ENCODE data around the gene CFAP299.
"Not testable (repeated sequence)": the region's sequence is repeated elsewhere in the genome, so short reads cannot be mapped to it uniquely, and the experiment has no call there.

CFAP299 gene

DNA sequence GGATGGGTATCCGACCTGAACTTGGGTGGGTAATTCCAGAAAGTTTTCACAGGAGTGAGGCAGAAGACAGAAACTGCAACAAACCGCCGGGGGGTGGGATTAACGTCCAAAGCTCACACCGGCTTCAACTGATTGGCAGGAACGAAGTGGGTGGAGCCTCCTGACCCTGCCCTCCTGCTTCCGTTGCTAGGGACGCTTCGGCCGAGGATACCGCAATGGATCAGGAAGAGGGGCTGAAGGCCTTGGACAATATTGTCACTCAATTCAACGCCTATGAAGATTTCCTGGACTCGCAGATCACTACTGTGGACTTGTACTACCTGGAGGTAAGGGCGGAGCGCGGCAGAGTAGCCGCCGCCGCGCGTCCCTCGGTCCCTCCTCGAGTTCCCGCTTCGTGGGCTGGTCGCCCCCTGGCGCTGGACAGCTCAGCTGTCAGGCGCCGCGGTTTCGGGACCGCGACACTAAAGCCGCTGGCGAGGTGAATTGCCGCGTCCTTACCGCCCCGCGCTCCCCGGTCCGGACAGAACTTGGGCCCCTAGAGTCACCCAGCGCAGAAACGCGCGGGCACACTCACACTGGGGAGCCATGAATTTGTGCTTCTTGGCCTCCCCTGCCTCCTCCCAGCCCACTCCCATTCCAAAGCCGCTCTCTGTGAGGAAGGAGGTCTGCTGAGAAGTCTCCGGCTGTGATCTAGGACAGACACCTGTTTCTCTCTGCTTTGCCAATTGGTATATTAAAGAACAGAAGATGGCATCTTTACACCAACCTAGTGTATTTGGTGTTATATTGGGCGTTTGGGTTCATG lies at the start of gene CFAP299:
Gene CFAP299, plus strand, starts transcription at position 177 of the 805 bp plus-strand sequence.
- no peak for DNase-seq

DNA sequence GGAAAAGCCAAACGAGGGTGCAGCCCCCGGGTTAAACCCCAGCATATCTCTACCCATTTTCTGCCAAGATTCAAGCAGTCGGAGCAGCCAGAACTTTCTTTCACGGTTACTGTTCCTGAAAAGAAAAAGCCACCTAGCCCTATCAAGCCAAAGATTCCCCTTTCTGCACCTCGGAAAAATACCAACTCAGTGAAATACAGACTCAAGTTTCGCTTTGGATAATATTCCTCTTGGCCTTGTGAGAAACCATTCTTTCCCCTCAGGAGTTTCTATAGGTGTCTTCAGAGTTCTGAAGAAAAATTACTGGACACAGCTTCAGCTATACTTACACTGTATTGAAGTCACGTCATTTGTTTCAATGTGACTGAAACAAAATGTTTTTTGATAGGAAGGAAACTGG lies 49.1 kb upstream of the CFAP299 start:
- DNase-seq = no peak

DNA sequence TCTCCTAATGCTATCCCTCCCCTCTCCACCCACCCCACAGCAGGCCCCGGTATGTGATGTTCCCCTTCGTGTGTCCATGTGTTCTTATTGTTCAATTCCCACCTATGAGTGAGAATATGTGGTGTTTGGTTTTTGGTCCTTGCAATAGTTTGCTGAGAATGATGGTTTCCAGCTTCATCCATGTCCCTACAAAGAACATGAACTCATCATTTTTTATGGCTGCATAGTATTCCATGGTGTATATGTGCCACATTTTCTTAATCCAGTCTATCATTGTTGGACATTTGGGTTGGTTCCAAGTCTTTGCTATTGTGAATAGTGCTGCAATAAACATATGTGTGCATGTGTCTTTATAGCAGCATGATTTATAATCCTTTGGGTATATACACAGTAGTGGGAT lies 44.9 kb upstream of the CFAP299 start:
- not testable (repeated sequence) for DNase-seq

DNA sequence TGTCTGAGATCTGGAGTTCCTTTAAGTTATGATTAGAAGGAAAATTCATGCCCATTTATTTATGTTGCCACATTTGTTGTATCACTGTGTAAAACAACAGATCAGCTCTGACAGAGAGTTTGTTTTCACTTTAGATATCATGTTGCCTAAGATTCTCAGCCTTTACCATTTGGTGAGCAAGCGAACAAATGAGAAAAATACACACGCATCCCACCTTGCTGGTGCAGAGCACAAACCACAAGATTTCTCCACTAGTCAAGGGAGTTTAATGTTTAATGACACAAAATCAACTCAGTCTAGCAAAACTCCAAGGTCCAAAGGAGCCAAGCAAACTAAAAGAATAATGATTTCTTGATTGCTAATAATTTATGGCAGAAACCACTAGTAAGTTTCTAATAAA lies 41.3 kb upstream of the CFAP299 start:
- no peak for DNase-seq

DNA sequence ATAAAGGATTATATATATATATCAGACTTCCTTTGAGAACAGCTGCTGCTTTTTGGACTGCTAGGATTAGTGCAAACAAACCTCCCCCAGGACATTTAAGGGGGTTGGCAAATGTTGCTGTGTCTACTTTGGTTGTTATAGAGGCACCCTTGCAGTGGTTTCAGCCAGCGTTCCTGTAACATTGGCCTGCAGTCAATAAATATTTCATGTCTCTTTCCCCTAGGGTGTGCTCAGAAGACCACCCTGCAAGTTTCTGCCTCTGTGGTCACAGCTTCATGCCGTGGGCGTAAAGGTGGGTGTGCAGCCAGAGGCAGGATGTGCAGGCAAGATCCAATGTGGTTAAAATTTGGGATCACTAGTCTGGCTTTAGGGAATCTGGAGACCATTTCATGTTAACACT lies 40.2 kb upstream of the CFAP299 start:
- no peak for DNase-seq

DNA sequence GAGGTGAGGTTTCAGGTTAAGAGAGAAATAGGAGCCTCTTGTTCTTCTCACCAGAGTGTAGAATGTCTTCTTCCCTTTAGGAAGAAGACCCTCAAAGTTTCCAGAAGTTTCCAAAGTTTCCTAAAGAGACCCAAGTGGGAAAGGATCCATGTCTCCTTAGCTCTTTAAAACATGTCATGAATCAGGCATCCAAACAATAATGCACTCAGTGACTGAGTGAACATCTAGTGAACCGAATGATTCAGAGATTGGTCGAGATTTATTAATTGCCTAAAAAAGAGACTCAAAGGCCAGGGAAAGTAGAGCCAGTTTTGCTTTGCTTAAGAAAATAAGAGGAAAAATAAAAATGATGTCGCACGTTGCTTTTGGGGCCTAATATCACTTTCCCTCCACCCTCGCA lies 39.7 kb upstream of the CFAP299 start:
- DNase-seq = no peak

DNA sequence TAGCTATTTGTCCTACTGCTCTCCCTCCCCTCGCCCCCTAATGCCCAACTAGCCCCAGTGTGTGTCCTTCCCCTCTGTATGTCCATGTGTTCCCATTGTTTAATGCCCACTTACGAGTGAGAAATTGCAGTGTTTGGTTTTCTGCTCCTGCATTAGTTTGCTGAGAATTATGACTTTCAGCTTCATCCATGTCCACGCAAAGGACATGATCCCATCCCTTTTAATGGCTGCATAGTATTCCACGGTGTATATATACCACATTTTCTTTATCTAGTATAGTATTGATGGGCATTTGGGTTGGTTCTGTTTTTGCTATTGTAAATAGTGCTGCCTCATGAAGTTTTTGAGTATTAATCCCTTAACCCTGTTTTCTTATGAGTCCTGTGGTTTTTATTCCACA lies 33.6 kb upstream of the CFAP299 start:
- no peak for DNase-seq

DNA sequence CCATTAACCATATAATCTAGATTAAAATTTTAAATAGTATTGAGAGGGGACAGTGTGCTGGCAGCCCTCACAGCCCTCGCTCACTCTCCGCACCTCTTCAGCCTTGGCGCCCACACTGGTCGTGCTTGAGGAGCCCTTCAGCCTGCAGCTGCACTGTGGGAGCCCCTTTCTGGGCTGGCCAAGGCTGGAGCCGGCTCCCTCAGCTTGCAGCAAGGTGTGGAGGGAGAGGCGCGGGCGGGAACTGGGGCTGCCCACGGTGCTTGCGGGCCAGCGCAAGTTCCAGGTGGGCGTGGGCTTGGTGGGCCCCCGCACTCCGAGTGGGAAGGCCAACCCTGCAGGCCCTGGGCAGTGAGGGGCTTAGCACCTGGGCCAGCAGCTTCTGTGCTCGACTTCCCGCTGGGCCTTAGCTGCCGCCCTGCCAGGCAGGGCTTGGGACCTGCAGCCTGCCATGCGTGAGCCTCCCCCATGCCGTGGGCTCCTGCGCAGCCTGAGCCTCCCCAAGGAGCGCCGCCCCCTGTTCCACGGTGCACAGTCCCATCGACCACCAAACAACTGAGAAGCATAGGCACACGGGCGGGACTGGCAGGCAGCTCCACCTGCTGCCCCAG lies 32.8 kb upstream of the CFAP299 start:
- DNase-seq = no peak

DNA sequence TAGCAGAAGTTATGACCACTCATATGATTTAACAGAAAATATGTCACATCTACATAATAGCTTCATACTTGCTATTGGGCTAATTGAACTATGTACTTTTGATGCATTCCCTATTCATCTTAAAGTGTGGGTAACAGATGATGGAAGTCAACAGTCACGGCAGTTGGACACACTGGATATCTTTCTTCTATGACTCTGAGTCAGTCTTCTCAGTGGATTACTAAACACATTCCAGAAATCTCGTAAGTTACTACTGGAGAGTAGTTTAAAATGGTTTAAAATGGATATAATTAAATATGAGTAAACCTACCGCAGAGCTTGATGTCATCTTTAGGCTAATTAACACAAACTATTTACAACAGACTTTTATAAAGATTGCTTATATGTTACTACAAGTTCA lies 30.1 kb upstream of the CFAP299 start:
- DNase-seq = no peak

DNA sequence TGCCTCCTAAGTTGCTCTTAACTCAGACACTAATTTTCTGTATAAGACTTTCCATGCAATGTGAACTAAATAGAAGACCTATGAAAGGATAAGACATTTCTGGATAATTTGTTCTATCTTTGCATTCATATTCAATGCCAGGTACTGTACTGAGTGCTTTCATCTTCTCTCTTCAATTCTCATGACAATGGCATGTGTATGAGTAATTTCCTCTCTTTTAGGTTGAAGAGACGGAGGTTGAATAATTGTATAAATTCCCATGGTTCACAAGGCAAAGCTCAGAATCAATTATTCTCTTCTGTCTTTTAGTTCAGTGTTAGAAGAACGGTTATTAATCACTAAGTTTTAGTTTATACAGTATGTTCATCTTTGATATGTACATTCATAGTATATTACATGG lies 29.3 kb upstream of the CFAP299 start:
- no peak for DNase-seq

DNA sequence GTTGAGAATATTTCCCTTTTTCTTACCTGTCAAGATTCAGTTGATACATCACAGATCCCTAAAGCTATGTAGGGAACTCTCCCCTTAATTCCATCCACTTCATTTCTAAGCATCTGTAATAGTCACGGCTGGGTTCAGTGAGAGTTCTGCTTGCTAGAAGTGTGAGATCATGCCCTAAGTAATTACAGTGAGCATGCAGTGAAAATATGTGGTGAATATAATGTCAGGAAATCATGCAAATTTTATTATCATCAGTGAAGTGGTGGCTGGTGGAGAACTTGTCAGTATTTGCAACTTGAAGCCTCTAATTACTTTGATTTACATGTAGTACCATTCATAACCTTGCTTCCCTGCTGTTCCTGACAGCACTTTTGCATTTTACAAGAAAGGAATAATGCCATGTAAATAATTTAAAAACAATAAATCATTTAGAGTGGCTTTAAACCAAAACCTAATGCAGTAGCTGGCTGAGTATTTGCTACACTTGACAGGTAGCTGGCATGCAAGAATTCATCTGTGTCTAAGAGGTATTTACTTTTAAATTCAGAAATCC lies 28.3 kb upstream of the CFAP299 start:
- DNase-seq = no peak

DNA sequence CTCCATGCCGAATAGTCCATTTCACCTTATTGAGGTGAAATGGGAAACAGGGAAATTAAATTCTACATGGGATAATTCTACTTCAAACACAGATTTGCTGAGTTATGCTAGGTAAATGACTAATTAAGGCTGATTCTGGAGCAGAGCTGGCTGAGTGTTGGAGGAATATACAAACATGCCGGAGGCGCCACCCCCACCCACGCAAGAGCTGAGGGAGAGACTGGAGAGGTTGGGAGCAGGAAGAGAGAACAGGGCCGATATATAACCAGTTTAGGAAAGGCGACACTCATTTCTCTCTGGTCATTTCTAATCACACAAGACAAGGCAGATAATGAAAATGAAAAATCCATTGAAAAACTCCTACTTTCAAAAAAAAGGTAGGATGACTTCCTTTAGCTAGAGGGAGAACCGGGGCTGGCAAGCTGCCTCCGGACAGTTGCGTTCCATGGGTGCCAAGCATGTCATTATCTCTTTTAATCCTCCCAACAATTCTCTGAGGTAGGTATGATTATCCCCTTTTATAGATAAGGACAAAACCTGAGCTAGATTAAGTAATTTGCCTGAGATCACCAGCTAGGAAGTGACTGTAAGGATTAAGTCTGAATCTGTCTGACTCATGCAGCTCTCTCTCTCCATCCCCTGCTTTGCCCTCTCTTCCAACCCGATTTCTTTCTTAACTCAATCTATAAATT lies 27.6 kb upstream of the CFAP299 start:
- no peak for DNase-seq

DNA sequence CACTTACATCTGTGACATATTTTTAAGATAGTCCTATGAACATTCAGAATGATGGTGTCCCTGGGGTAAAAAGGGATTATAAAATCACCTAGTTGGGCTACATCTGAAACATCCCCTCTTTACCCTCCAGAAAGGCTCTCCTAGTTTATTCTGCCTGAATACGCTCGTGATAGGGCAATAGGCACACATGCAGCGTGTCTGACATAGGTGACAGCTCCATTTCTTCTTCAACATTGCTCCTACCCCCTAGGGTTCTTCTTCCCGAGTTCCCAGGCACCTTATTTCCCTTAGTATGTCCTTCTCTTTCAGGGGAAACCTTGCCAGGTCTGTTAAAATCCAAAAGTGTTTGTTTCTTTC lies 27.1 kb upstream of the CFAP299 start:
- no peak for DNase-seq

DNA sequence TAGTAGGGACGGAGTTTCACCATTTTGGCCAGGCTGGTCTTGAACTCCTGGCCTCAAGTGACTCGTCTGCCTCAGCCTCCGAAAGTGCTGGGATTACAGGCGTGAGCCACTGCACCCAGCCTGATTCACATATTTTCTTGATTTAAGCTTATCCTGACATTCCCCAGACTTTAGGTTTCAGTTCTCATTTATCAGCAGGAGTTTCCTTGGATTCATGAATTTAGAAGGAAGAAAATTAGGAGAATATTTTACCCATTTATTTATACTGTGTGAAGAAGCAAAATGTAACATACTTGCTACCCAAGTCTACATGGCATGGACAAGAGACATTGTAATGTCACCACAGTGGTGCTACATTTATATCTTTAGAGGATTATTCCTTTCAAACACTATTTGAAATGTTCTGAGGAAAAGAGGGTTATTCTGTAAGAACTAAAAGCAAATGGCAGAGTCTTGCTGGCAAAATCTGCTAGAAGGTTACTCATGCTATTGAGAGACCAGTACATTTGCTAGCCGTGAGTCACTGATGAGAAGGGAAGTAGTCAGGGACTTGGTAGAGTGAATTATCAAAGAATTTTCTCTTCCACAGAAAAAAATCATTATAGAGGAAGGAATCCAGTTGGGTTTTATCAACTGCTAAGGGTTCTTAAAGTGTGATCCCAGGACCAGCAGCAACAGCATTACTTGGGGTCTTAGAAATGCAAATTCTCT lies 26.1 kb upstream of the CFAP299 start:
- DNase-seq = no peak

DNA sequence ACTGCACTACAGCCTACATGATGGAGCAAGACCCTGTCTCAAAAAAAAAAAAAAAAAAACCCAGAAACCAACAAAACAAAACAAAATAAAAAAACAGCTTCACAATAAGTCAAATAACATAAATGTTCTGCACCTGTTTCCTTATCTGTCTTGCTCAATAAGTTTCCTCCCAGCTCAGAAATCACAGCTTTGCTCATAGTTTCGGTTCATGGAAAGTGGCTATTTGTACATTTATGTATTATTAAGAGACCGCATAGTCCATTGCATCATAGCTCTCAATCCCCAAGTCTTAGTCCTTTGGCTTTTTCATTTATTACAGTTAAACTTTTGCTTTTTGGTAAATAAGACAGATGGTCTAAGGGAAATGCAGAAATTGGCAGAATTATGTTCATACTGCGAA lies 24.4 kb upstream of the CFAP299 start:
- no peak for DNase-seq

DNA sequence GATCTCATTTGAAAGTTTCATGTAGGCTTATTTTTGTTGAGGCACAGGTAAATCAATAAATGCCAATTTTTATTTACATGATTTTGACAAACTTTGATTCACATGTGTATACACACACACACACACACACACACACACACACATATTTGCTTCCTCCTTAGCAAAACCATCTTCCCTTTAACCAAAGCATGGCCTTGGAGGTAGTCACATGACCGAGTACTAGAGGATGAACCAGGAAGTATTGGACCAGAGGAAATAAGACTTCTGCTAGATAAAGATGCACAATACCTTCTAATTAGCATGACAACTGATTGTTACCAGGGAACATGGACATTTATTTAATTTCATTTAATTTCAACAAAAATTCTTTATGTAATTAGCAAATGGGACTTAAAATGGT lies 23.4 kb upstream of the CFAP299 start:
- DNase-seq = no peak

DNA sequence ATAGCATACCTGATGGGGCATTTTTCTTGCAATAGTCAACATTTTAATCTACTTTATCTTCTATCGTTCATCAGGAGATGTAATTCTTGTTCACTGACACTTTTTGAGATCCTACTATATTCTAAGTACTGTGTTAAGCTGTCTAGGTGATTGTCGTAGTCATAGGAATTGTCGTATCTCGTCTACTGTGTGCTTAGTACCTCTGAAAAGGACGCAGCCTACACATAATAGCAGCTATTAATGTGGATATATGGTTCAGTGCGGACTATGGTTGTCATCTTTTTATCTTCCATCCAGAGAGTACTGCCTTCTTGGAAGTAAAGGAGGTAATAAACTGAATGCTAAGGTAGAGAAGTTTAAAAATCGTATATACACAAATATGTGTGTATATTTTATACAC lies 21.9 kb upstream of the CFAP299 start:
- no peak for DNase-seq

DNA sequence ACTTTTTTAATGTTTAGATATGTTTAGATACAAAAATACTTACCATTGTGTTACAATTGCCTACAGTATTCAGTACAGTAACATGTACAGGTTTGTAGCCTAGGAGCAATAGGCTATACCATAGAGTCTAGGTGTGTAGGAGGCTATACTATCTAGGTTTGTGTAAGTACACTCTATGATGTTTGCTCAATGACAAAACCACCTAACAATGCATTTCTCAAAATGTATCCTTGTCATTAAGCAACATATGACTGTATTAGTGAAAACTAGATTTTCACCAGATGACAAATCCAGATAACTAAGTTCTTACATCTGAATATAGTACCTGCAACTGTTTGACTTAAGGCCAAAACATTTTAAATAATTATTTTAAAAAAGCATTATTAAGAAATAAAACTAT lies 19.7 kb upstream of the CFAP299 start:
- not testable (repeated sequence) for DNase-seq

DNA sequence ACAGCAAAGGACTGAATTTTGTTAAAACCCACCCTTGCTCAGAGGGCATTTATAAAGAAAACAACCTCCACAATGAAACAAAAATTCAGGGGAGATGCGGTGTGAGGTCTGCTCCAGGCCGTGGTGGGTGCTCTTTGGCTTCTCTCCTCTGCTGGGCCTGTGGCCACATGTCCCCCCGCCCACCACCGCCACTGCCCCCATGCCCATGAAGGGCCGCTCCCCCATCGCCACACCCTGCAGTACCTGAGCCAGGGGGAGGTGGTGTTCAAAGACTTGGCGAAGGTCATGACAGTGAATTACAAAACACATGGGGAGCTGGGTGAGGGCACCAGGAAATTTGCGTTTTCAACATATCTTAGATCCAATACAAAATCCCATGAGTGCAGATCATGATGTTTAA lies 14.2 kb upstream of the CFAP299 start:
- no peak for DNase-seq

DNA sequence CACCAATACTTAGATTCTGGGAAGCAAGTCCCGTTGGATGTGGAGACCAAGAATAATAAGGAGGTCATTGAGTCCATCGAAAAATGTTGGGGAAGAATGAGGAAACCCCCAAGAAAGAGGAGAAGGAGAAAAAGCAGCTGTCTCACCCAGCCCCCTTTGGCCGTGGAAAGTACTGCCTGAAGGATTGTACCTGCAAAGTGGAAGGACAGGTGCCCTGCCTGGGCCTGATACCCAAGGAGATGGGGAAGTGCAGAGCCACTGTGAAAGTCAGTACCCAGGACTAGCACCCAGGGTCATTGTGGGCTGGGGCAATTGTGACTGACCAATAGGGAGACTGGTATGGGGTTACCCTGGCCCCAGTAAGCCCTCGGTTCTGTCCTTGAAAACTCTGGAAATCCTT lies 13.8 kb upstream of the CFAP299 start:
- no peak for DNase-seq

DNA sequence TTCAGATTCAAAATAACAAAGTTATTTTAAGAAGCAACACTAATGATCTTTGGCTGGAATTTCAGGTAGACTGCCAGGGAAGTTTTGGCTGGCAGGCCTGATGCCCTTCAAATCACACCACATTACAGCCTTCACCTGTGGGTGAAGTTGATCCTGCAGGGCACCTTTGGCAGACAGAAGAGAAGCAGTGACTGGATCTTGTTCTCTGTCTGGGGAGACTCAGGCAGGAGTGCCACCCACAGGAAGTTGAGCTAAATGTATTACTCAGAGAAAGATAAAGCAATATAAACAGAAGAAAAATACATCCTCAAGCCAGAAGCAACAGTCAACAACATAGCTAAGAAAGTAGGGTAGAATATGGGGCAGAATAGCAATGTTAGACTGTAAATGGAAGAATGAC lies 12.8 kb upstream of the CFAP299 start:
- no peak for DNase-seq

DNA sequence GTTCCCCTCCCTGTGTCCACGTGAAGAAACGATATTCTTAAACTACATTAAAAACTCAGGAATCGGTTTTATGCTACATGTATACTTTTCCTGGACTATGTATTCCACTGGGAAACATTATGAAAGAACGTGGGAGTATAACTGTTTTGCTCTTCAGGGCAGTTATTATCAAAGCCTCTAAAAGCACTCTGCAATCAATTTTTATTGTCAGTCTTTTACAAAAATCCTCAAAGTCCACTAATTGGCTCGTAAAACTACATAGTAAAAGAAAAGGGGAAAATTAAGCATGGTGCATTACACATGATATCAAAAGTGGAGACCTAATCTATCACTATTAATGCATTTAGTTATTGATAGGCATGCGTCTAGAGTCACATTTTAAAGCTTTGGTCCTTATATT lies 11.4 kb upstream of the CFAP299 start:
- no peak for DNase-seq

DNA sequence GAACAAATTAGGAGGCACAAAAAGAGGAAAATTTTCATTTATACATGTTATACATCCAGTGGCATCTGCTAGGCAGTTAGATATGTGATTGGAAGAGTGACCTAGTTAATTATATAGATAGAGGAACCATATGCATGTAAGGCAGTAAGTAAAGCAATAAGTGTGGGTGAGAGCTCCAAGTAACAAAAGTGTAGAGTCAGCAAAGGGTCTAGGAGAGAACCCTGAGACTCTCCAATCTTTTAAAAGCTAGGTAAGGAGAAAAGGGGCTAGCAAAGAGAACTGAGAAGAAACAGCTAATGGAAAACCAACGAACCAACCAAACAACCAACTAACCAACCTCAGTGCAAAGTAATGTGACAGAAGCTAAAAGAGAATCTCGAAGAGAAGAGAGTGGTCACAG lies 3.8 kb upstream of the CFAP299 start:
- DNase-seq = no peak
